ENCODE data around the gene ABHD14A.

- TF ChIP-seq CTCF (IDR thresholded peaks at IDR 0.05) (no peak), POLR2A (IDR thresholded peaks at IDR 0.05) (no peak)
Observed at GRCh38 chr3:51946796-51947195, 28.1 kb upstream of the ABHD14A start.

Data from vagina (tissue), 2 donors.